GM19468 (cell line): Measurements from ENCODE around the gene BFAR.
"Not testable (repeated sequence)": the region's sequence is repeated elsewhere in the genome, so short reads cannot be mapped to it uniquely, and the experiment has no call there.

ENCODE experiments used
- ATAC-seq: cut with Tn5 transposase; IDR thresholded peaks from one replicate; pipeline ENCODE4 v1.9.1; 2021; ENCODE audit warnings: mild to moderate bottlenecking, moderate library complexity, moderate number of reproducible peaks; ENCODE audit not compliant: unreplicated experiment; ENCODE audit errors: extremely low read depth

BFAR gene

DNA sequence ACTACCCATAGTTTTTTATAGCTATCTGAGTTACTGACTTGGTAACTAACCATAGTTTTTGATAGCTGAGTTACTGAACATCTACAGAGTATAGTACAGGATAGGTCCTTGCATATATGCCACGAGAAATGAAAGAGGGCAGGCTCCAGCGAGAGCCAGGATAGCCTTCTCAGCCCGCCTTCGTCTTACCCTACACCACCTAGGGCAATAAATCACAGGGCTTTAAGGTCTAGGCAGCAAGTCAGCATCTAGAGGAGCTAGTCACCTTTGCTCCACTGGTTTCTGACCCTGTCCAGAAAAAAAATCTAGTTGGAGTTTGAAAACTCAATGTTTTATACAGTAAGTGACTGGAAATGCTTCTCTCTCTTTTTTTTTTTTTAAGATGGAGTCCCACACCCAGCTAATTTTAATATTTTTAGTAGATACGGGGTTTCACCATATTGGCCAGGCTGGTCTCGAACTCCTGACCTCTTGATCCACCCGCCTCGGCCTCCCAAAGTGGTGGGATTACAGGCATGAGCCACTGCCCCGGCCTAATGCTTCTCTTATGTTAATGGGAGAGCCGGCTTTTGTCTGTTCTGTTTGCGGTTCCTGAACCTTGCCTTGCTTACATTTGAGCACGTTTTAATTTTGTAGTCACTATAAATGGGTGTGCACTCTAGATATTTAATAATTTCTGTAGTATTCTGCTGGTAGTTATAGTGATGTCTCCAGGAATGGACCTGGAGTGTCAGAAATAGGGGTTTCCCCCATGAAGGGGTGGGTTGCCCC lies 2.8 kb downstream of the BFAR start:
- no peak for ATAC-seq

DNA sequence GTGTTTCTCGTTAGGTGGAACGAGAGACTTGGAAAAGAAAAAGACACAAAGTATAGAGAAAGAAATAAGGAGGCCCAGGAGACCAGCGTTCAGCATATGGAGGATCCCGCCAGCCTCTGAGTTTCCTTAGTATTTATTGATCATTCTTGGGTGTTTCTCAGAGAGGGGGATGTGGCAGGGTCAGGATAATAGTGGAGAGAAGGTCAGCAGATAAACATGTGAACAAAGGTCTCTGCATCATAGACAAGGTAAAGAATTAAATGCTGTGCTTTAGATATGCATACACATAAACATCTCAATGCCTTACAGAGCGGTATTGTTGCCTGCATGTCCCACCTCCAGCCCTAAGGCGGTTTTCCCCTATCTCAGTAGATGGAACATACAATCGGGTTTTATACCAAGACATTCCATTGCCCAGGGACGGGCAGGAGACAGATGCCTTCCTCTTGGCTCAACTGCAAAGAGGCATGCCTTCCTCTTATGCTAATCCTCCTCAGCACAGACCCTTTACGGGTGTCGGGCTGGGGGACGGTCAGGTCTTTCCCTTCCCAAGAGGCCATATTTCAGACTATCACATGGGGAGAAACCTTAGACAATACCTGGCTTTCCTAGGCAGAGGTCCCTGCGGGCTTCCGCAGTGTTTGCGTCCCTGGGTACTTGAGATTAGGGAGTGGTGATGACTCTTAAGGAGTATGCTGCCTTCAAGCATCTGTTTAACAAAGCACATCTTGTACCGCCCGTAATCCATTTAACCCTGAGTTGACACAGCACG lies 3.6 kb downstream of the BFAR start:
- ATAC-seq = not testable (repeated sequence)

DNA sequence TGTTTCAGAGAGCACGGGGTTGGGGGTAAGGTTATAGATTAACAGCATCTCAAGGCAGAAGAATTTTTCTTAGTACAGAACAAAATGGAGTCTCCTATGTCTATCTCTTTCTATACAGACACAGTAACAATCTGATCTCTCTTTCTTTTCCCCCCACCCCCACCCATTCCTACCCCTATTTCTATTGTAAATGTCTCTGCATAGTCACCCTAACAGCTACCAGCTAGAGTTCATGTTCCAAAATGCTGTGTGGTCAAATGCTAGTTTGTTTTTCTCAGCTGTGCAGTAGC lies 4.1 kb downstream of the BFAR start:
- ATAC-seq = not testable (repeated sequence)

DNA sequence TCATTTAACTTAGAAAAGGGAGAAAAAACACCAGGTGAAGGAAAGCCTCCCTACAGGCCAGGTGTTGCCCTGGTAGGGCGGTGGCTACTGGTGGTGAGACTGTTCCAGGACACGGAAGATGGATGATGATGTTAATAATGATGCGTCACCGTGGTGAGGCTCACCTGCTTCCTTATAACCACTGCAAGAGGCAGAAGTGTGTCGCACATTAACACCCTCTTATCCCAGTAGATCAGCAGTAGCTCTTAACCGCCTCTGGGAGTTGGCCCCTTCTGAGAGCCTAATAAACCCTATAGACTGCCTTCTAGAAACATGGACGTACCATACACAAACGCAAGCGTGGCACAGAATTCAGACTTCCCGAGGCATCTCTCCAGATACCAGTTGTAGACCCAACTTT lies 7.8 kb downstream of the BFAR start:
- ATAC-seq = no peak

DNA sequence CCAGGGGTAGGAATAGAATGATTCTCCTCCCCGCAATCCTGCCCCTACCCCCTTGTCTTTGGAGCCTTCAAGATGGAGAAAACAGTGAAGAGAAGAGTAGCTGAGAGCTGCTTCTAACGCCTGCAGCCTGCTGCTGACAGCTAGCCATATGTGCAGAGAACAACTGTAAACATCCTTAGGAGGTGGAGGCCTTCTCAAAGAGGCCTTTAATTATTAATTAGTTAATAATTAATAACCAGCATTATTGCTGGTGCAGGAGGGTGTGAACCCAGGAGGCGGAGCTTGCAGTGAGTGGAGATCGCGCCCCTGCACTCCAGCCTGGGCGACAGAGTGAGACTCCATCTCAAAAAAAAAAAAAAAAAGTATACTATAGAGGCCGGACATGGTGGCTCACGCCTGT lies 8.5 kb downstream of the BFAR start:
- no peak for ATAC-seq

DNA sequence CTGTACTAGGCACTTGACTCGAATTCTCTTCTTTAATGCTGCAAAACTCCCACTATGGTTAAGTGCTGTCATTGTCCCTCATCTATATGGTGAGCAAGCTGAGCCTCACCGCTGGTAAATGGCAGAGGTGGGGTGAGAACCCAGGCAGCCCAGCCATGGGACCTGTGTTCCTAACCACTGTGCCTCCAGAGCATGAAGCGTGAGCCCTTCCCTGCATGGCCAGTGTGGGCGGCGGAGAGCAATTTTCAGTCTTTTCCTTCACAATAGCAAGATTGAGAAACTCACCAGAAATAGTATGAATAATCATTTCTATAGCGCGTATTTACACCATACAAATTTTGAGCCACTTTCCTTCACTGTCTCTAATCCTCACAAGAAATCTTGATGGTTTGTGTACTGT lies 9.2 kb downstream of the BFAR start:
- ATAC-seq = no peak

DNA sequence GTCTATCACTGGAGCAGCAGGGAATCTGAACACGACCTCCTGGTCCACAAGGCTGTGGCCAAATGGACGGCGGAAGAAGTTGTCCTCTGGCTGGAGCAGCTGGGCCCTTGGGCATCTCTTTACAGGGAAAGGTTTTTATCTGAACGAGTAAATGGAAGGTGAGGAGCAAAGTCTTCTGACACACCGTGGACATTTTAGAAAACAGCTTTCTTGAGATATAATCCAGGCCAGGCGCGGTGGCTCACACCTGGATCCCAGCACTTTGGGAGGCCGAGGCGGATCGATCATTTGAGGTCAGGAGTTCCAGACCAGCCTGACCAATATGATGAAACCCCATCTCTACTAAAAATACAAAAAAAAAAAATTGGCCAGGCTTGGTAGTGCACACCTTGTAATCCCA lies 17.1 kb downstream of the BFAR start:
- no peak for ATAC-seq

DNA sequence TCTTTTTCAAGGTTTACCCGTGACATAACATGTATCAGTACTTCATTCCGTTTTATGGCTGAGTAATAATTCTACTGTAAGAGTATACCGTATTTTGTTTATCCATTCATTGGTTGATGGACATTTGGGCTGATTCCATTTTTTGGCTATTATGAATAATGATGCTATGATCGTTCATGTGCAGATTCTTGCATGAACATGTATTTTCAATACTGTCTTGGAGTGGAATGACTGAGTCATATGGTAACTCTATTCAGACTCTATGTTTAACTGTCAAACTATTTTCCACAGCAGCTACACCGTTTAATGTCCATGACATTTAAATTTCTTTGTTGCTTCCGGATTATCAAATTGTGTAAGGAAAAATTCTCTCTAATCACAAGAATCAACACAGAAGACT lies 17.9 kb downstream of the BFAR start:
- ATAC-seq = no peak

DNA sequence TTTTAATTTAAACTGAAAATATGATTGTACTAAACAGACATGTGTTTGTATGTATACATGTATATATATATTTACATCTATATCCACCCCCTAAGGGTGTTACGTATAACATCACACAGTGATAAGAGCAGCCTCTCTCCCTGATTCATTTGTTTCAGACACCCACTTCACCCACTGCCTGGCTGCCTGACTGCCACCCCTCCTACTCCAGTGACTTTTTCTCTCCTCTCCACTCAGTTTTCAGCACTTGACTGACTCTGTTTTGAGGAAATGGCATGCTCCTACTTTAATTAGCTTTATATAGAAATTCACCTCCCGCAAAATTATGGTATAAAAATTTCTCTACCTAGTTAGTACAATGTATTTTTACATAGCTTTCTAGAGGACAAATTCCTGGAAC lies 20.0 kb downstream of the BFAR start:
- no peak for ATAC-seq

DNA sequence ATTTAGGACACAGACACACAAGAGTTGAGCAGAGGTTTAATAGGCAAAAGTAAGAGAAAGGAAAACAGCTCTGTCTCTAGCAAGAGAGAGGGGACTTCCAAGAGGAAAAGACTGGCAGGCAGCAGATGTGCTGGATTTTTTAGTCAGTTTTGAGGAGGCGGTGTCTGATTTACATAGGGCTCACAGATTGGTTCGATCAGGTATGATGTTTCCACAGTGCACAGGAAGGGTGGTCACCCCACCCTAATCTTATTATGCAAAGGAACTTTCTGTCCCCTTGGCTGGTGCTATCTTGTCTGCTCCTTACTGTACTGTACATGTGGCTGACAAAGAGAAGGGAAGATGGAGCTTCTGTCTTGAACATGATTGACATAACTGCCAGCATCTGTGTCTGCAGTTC lies 25.3 kb downstream of the BFAR start:
- ATAC-seq = peak; percentile 58

DNA sequence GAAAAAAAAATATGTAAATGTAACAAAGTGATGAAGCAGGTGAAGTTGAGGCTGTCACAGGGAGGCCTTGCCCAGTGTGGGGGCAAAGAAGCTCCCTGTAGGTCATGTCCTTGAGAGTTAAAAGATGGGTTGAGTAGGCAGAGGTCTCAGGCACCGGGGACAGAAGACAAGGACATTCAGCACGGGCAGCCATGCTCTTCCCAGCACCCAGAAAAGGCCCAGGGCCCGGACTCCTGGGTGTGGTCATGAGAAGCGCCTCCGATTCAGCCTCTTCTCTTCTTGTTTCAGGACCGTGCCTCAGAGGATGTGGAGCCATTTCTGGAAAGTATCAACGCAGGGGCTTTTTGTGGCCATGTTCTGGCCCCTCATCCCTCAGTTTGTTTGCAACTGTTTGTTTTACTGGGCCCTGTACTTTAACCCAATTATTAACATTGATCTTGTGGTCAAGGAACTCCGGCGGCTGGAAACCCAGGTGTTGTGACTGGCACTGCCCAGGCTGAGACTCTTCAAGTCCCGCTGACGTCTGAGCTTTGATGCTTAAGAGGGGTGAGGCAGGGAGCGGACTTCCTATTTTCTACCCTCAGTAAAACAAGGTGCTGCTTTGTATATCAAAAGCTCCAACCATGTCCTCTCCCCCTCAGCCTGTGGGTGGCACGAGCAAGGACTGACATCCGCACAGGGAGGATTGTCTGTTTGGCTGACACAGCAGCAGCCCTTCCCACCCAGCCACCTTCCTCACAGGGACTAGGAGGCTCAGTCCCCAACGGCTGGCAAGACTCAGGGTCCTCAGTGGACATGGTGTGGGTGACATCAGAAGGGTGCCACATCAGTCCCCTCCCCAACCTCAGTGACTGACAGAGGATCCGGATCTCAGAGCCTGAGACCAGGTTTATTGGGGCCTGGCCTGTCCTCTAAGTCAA lies 34.9 kb downstream of the BFAR start:
- ATAC-seq = no peak

DNA sequence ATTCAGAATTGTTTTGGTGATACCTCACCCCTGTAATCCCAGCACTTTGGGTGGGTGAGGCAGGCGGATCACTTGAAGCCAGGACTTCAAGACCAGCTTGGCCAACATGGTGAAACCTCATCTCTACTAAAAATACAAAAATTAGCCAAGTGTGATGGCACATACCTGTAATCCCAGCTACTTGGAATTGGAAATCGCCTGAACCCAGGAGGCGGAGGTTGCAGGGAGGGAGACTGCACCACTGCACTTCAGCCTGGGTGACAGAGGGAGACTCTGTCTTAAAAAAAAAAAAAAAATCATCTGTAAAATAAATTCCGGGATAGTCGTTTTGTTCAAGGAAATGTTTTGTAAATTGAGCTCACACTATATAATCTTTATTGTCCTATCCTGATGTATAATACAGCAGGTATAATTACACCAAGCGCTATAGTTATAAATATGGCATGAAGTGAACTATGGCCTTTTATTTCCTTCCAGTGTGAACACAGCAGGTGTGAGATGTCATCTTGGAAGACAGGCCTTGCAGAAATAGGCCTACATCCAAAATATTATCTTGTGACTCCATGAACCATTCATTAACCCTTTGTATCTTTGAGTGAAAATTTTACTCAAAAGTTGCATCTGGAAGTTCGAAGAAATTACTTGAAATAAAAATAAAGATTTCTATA lies 35.9 kb downstream of the BFAR start:
- ATAC-seq = no peak

DNA sequence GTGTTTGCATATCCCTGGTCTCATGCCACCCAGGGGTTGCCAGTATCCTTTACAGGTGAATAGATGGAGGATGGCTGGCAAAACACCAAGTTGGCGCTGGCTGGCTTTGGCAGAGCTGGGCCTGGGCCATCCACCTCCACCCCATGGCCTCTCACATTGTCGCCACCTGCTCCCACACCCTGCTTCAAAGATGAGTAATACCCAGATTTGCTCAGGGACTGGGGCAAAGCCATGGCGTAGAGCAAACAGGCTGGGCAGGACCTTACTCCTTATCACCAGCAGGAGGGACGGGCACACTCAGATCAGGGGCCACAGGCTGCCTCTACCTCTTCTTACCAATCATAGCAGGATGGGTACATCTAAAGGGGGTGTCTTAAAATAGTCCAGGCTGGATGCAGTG lies 37.0 kb downstream of the BFAR start:
- no peak for ATAC-seq

DNA sequence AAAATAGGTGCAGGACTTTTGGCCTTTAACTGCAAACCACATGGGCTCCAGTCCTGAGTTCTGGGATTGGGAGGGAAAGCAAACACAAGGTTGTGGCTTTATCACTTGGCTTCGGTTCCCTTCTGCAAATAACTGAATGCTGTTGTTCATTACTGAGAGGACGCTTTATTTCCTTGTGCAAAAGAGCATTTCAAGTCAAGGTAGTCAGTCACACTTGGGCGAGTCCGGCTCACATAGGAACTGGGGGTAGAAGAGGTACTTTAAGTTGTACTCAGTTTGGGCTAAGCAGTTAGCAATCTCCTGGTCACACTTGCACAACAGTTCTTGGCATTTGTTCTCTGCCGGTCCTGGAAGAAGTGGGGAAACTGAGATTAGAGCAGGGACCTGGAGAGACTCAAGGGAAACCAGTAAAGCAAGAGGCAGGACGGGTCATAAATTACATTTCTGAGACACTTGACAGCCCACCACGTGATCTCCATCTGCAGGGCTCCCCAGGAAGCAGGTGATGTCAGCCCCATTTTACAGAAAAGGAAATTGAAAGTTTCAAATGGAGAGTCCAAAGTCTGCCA lies 39.7 kb downstream of the BFAR start:
- ATAC-seq = no peak

DNA sequence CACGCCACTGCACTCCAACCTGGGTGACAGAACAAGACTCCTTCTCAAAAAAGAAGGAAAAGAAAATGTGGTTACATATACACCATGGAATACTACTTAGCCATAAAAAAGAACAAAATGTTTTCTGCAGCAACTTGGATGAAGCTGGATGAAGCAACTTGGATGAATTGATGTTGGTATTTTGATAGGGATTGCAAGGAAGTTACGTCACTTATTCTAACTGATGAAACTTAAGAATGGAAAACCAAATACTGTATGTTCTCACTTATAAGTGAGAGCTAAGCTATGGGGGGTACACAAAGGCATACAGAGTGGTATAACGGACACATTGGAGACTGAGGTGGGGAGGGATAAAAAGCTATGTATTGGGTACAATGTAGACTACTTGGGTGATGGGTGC lies 43.9 kb downstream of the BFAR start:
- ATAC-seq = no peak

DNA sequence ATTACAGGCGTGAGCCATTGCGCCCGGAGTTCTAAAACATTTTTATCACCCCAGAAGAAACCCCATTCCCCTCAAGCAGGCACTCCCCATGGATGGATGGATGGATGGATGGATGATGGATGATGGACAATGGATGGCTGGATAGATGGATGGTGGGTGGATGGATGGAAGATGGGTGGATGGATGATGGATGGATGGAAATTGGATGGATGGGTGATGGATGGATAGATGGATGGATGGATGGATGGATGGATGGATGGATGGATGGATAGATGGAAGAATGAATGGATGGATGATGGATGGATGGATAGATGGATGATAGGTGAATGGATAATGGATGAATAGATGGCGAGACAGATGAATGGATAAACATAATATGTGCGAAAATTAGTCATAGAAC lies 44.9 kb downstream of the BFAR start:
- ATAC-seq = no peak

DNA sequence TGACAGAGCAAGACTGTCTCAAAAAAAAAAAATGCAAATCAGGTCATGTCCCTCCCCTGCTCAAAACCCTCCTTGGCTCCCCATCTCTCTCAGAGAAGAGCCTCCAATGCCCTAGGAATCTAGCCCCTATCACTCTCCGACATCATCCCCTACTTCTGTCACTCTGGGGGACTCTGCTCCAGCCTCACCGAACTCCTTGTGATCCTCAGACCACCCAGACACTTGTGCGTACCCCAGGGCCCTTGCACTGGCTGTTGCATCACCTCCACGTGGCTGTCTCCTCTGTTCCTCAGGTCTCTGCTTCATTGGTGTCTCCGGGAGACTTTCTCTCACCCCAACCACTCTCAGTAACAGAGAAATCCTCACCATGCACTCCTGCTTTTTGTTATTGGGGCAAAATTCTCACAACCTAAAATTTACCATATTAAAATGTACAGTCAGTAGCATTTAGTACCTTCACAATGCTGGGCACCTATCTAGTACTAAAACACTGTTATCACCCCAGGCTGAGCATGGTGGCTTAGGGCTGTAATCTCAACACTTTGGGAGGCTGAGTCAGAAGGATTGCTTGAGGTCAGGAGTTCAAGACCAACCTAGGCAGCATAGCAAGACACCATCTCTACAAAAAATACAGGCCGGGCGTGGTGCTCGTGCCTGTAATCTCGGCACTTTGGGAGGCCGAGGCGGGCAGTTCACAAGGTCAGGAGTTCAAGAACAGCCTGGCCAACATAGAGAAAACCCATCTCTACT lies 46.2 kb downstream of the BFAR start:
- ATAC-seq = no peak

DNA sequence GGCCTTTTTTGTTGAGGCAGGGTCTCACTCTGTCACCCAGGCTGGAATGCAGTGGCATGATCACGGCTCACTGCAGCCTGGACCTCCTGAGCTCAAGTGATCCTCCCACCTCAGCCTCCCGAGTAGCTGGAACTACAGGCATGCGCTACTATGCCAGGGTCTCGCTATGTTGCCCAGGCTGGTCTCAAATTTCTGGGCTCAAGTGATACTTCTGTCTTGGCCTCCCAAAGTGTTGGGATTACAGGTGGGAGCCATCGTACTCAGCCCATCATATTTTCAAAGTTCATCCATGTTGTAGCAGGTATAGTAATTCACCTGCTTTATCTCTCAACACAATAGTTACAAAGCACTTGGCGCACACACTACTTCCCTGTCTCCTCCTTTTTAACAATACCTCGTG lies 47.6 kb downstream of the BFAR start:
- not testable (repeated sequence) for ATAC-seq

DNA sequence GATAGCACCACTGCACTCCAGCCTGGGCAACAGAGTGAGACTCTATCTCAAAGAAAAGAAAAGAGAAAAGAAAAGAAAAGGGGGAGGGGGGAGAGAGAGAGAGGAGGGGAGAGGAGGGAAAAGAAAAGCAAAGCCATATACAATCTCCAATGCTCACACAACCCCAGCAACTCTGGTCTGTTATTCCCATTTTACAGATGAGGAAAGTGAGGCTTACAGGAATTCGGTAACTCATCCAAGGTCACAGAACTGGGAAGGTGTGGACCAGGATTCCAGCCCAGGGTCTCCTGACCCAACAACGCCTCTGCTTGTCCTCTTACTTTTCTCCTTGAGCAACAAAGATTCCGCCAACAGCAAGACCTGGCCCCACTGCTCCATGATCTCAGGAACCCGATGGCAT lies 48.4 kb downstream of the BFAR start:
- no peak for ATAC-seq
